DND-41 (cell line): ENCODE measurements around the gene CFAP47.

Experiments
- EZH2 ChIP-seq: IDR thresholded peaks from 3 replicates; pipeline ENCODE4 v1.6.1; 2012; ENCODE audit warnings: borderline replicate concordance, low read depth, mild to moderate bottlenecking, moderate library complexity, low read length, inconsistent platforms; ENCODE audit not compliant: severe bottlenecking
- TF ChIP-seq, protein P1 (sequence below): IDR thresholded peaks from 2 replicates; pipeline ENCODE4 v1.5.1; 2012; ENCODE audit warnings: borderline replicate concordance, low read length, moderate library complexity, mild to moderate bottlenecking; ENCODE audit not compliant: poor library complexity, severe bottlenecking; ENCODE audit errors: extremely low read depth

- TF ChIP-seq, protein P1, sequence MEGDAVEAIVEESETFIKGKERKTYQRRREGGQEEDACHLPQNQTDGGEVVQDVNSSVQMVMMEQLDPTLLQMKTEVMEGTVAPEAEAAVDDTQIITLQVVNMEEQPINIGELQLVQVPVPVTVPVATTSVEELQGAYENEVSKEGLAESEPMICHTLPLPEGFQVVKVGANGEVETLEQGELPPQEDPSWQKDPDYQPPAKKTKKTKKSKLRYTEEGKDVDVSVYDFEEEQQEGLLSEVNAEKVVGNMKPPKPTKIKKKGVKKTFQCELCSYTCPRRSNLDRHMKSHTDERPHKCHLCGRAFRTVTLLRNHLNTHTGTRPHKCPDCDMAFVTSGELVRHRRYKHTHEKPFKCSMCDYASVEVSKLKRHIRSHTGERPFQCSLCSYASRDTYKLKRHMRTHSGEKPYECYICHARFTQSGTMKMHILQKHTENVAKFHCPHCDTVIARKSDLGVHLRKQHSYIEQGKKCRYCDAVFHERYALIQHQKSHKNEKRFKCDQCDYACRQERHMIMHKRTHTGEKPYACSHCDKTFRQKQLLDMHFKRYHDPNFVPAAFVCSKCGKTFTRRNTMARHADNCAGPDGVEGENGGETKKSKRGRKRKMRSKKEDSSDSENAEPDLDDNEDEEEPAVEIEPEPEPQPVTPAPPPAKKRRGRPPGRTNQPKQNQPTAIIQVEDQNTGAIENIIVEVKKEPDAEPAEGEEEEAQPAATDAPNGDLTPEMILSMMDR: no peak
- TF ChIP-seq EZH2: no peak
Observed at GRCh38 chrX:36422368-36422767, 502.8 kb downstream of the CFAP47 start.
